Kidney epithelial cell (primary cell): Measurements from ENCODE around the gene RSPH9. TPM values are rescaled to one million over a fixed set of nuclear protein-coding genes. Genes with fewer than 3 reads are reported as not detected.
"Not testable (repeated sequence)": the region's sequence is repeated elsewhere in the genome, so short reads cannot be mapped to it uniquely, and the experiment has no call there.

Experiments
- DNase-seq: peaks from one replicate; pipeline ENCODE4 v3.0.0-alpha.2; 2010; ENCODE audit warnings: low read depth
- H3K27me3 ChIP-seq: 2 replicates; pipeline ENCODE4 v1.6.0; 2011; ENCODE audit warnings: low read length; ENCODE audit not compliant: control insufficient read depth, insufficient read depth
- H3K36me3 ChIP-seq: 2 replicates; pipeline ENCODE4 v1.5.1; 2011; ENCODE audit warnings: low read length; ENCODE audit not compliant: control insufficient read depth, insufficient read depth
- H3K4me3 ChIP-seq: 2 replicates; pipeline ENCODE4 v1.5.1; 2011; ENCODE audit warnings: low read depth, mild to moderate bottlenecking, control low read depth, low read length
- CTCF ChIP-seq: IDR thresholded peaks from 2 replicates; pipeline ENCODE4 v1.5.1; 2011; ENCODE audit warnings: mild to moderate bottlenecking, moderate library complexity, low read length, control low read depth, inconsistent platforms; ENCODE audit not compliant: insufficient read depth, poor library complexity, severe bottlenecking
- total RNA-seq: library from RNA; depleted of rRNA; stranded (reverse); fragments of >200 nt; gene quantifications from 2 replicates; pipeline ENCODE4 v1.2.3, GENCODE V29; 2015

RSPH9 gene
- total RNA-seq, 1 donor from 2014 or later: 0.08 TPM

GRCh38 chr6:43639984-43640800 lies 4.6 kb upstream of the RSPH9 start:
- DNase-seq: no peak
- no peaks in the 10 kb centered on the region for H3K36me3 ChIP-seq
- H3K4me3 ChIP-seq: no peak overlapping the region
- H3K27me3 ChIP-seq: no peaks in the 10 kb centered on the region
- TF ChIP-seq CTCF: no peak

- Histone ChIP-seq H3K27me3 (no peaks in the 10 kb centered on the region), H3K36me3 (no peaks in the 10 kb centered on the region), H3K4me3 (peak overlapping the region; percentile 48)
- no peak for TF ChIP-seq CTCF
- DNase-seq: no peak
Observed at GRCh38 chr6:43645613-43645964, 753 bp downstream of the RSPH9 start.

GRCh38 chr6:43647613-43648012 lies 2.8 kb downstream of the RSPH9 start:
- TF ChIP-seq CTCF: no peak
- Histone ChIP-seq H3K36me3 (no peaks in the 10 kb centered on the region), H3K4me3 (no peak overlapping the region), H3K27me3 (no peaks in the 10 kb centered on the region)
- no peak for DNase-seq

- no peak for DNase-seq
- H3K27me3 ChIP-seq: no peaks in the 10 kb centered on the region
- no peak for TF ChIP-seq CTCF
Observed at GRCh38 chr6:43648248-43648647, 3.4 kb downstream of the RSPH9 start.

GRCh38 chr6:43652822-43653221 lies 8.0 kb downstream of the RSPH9 start:
- not testable (repeated sequence) for H3K4me3 ChIP-seq, DNase-seq, H3K36me3 ChIP-seq, H3K27me3 ChIP-seq

More at GRCh38 chr6:43648248-43648647, 3.4 kb downstream of the RSPH9 start:
- H3K36me3 ChIP-seq: no peaks in the 10 kb centered on the region
- no peak overlapping the region for H3K4me3 ChIP-seq

- no peak for DNase-seq
- H3K4me3 ChIP-seq: no peak overlapping the region
- no peak for TF ChIP-seq CTCF
- H3K36me3 ChIP-seq: no peaks in the 10 kb centered on the region
- no peaks in the 10 kb centered on the region for H3K27me3 ChIP-seq
Observed at GRCh38 chr6:43657221-43657802, 12.5 kb downstream of the RSPH9 start.
